HG03139 (cell line): Measurements from ENCODE around the gene ZFYVE28.
"Not testable (repeated sequence)": the region's sequence is repeated elsewhere in the genome, so short reads cannot be mapped to it uniquely, and the experiment has no call there.

Experiments
- ATAC-seq: cut with Tn5 transposase; IDR thresholded peaks from one replicate; pipeline ENCODE4 v1.9.1; 2021; ENCODE audit not compliant: unreplicated experiment

ZFYVE28 gene

GRCh38 chr4:2417765-2418649 lies at the start of gene ZFYVE28:
ZFYVE28 (minus strand) TSS chr4:2418645; CDS start chr4:2418323, 322 bp downstream.
- peak; percentile 22 for ATAC-seq

GRCh38 chr4:2465544-2465943 lies 47.1 kb upstream of the ZFYVE28 start:
- not testable (repeated sequence) for ATAC-seq

- ATAC-seq = no peak
These were observed 46.6 kb upstream of the ZFYVE28 start for GRCh38 chr4:2465032-2465431.

GRCh38 chr4:2462992-2463762 lies 44.7 kb upstream of the ZFYVE28 start:
- no peak for ATAC-seq

- ATAC-seq = peak; percentile 71
These were observed 44.0 kb upstream of the ZFYVE28 start for GRCh38 chr4:2462218-2462991.

- ATAC-seq = no peak
These were observed 43.0 kb upstream of the ZFYVE28 start for GRCh38 chr4:2461246-2461960.

- ATAC-seq = no peak
These were observed 41.3 kb upstream of the ZFYVE28 start for GRCh38 chr4:2459589-2460349.

GRCh38 chr4:2458546-2459491 lies 40.4 kb upstream of the ZFYVE28 start:
- ATAC-seq = no peak

- ATAC-seq = no peak
These were observed 39.2 kb upstream of the ZFYVE28 start for GRCh38 chr4:2457481-2458295.

GRCh38 chr4:2451821-2452785 lies 33.7 kb upstream of the ZFYVE28 start:
- ATAC-seq = no peak

- ATAC-seq = no peak
These were observed 32.6 kb upstream of the ZFYVE28 start for GRCh38 chr4:2451036-2451520.

- no peak for ATAC-seq
These were observed 32.1 kb upstream of the ZFYVE28 start for GRCh38 chr4:2450394-2451035.

- no peak for ATAC-seq
These were observed 31.3 kb upstream of the ZFYVE28 start for GRCh38 chr4:2449511-2450392.

GRCh38 chr4:2449051-2449450 lies 30.6 kb upstream of the ZFYVE28 start:
- no peak for ATAC-seq

GRCh38 chr4:2448589-2448988 lies 30.1 kb upstream of the ZFYVE28 start:
- ATAC-seq = no peak
